ENCODE results near the gene NXPE3.
A peak's percentile ranks its signal among the peaks of the same experiment; 100 is the strongest.

NXPE3 gene

DNA sequence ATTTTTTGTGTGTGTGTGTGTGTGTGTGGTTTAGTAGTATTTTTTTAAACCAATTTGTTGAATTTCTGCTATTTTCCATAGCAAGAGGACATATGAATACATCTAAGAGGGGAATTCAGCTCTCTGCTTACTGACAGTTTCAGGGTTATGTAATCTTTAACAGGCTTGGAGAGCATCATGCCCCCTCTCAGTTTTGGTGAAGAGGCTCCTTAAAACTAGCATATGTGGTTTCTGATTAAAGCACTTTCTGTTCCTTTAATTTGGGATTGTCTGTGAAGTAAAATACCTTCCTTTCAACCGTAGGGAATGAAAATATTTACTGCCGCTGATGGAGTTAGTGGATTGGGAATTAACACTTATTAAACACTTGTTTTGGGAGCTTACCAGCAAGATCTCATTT is 50.9 kb downstream of the NXPE3 start:
- no peak for DNase-seq

- no peak for DNase-seq
These were observed 54.5 kb downstream of the NXPE3 start for GRCh38 chr3:101833446-101833974.

- DNase-seq: no peak
These were observed 56.7 kb downstream of the NXPE3 start for GRCh38 chr3:101835676-101836075.

- DNase-seq: no peak
These were observed 57.1 kb downstream of the NXPE3 start for GRCh38 chr3:101836160-101836559.

DNA sequence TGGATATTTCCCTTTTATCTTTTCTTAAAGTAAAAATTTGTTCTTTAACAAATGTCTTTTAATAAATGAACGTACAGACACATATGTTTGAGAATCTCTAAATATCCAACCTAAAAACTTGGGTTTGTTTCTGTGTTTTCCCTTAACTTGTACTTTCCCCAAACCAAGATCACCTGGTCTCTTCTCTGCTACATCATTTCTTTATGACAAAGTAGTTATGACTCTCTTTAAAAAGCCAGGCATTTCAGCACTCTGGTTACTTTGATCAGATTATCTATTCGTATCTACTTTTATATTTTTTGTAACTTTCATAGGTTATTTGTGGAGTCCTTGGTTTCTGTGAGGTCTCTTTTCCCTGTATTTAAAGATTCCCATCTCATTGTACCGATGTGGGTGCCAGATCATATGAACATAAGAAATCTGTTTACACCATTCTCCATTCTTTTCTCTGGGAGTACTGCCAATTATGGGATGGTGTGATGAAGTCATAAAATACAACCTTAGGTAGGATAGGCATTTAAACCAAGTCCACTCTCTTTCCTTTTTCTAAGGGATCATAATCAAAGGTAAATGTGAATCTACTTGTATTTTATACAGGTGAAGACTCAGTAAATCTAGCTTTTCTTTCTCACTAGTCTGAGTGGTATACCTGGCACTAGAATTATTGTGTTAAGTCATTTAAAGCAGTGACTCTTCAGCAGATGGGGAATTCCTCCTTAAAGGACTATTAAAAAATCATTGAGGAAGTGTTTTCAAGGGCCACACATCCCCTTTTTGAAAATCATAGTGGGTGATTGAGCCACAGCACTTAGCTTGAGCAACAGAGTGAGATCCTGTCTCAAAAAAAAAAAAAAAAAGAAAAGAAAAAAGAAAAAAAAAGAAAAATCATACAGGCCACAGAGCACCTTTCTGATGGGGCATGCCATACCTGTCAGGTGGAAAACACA is 57.9 kb downstream of the NXPE3 start:
- no peak for DNase-seq

DNA sequence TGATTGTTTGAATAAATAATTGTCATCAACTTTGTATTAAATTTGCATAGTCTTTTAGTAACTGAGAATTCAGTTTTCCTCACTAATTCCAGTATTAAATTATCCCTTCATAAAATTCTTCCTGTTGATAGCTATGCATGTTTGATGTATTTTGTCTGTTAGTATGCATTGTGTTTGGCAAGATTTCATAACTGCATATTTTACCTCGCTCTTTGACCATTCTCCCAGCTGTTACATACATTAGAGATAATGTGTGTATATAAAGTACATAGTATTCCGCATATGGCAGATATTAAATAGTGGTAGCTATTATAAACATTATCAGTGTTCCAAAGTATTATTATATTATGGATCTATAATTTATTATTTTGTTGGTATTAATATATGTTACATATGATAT is 59.7 kb downstream of the NXPE3 start:
- DNase-seq: no peak

DNA sequence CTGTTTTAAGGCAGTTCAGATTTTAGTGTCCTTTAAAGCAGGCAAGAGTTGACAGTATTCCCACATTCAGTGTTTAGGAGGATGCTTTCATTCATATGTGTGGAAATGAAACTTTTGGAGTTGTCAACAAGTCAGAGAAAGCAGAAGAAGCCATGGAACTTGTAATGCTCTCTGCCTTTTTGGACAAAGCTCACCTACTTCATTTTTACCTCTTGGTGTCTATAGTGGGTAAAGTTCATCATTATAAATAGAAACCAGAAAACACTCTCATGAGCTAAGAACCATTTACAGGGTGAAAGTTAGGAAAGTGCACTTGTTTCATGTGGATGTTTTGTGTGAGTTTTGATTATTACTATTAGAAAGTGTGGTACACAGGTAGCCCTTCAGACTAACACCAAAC is 61.1 kb downstream of the NXPE3 start:
- DNase-seq: no peak

GRCh38 chr3:101842245-101842934 is 63.4 kb downstream of the NXPE3 start:
- no peak for DNase-seq

- DNase-seq: no peak
These were observed 63.9 kb downstream of the NXPE3 start for GRCh38 chr3:101842935-101843330.

DNA sequence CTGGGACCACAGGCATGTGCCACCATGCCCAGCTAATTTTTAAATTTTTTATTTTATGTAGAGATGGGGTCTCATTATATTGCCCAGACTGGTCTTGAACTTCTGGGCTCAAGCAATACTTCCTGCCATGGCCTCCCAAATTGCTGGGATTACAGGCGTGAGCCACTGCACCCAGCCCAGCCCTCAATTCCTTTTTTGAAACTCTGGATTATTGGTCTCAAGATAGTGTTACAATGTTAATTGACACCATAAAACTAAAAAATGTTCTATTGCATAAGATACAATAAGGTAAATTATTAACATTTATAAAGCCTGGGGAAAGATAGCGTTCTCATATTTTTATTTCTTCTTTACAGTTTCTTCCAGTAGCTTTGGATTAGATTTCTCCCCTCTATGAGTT is 66.4 kb downstream of the NXPE3 start:
- no peak for DNase-seq

- no peak for DNase-seq
These were observed 67.7 kb downstream of the NXPE3 start for GRCh38 chr3:101846709-101847108.

DNA sequence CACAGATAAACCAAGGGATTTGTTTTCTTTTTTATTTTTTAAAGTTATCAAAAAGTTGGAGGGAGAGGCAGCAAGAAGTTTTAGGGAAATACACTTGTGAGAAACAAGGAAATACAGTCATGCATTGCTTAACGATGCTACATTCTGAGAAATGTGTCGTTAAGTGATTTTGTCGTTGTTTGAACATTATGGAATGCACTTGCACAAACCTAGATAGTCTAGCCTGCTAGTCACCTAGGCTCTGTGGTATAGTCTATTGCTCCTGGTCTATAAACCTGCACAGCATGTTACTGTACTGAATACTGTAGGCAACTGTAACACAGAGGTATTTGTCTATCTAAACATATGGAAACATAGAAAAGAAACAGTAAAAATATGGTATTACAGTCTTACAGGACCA is 68.3 kb downstream of the NXPE3 start:
- DNase-seq: no peak

- no peak for DNase-seq
These were observed 69.3 kb downstream of the NXPE3 start for GRCh38 chr3:101848326-101848725.

DNA sequence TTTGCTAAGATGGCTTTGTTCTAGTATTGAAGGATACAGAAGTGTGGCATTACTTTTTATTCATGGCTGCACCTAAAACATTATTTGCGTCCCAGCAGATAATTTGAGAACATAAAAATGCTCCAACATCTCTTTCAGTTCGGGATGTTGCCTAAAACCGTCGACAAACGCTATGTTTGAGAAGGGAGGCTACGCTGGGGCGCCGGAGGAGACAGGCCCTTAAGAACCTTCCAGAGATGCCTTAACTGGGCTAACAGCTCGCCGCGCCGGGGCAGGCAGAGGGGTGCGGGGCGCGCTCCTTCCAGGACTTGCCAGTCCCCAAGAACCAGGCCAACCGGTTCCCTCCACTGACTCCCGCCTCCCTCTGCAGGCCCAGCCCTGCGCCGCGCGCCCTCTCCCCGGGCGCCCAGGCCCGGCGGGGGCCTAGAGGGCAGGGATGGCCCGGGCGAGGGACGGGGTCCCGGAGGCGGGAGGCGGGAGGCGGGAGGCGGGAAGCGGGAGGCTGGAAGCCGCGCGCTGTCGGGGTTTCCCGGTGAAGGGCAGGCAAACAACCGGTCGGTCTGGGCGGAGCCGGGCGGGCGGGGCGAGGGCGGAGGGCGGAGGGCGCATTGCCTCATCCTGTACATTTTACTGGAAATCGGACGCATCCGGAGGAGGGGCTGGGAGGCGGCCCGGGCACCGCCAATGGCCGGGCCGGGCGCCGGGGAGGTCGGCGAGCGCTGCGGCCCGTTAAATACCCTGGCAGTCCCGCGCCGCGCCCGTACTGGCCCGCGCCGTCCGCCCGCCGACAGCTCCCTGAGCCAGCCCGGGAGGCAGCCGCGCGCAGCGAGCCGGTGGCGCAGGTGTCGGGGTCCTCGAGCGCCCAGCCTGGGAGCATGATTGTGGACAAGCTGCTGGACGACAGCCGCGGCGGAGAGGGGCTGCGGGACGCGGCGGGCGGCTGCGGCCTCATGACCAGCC is 70.0 kb downstream of the NXPE3 start, which contains the start of gene NFKBIZ:
NFKBIZ (plus strand) TSS at position 761 of the 960 bp plus-strand sequence; CDS start at position 876, 115 bp downstream.
- peak; percentile 64 for DNase-seq

DNA sequence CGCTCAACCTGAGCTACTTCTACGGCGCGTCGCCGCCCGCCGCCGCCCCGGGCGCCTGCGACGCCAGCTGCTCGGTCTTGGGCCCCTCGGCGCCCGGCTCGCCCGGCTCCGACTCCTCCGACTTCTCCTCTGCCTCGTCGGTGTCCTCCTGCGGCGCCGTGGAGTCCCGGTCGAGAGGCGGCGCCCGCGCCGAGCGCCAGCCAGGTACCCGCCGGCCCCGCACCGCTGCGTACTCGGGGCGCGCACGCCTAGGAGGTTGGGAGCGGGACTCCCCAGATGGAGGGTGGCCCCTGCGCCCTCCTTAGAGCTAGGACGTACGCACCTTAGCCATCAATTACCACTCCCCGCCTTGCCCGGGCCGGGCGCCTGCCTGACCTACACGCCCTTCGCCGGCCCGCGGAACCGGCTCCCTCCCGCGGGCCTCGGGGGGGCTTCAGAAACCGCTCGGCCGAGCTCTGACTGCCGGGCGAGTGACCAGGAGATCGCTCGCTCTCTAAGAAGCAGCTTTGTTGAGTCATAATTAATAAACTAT is 70.8 kb downstream of the NXPE3 start:
- DNase-seq: peak; percentile 2

- no peak for DNase-seq
These were observed 71.4 kb downstream of the NXPE3 start for GRCh38 chr3:101850246-101851051.

GRCh38 chr3:101851072-101851770 is 72.2 kb downstream of the NXPE3 start:
- DNase-seq: no peak

GRCh38 chr3:101851850-101852714 is 73.1 kb downstream of the NXPE3 start:
- DNase-seq: no peak

- DNase-seq: no peak
These were observed 74.2 kb downstream of the NXPE3 start for GRCh38 chr3:101852983-101853840.

Measured in NCI-H510A treated with DMSO at 0.1 percent for 48 hours (cell line).